IMR-90 (cell line): ENCODE data around the gene TRAF7. TPM values are rescaled to one million over a fixed set of nuclear protein-coding genes. Genes with fewer than 3 reads are reported as not detected.

Source experiments
- ATAC-seq: fragments of 200-7000 bp; cut with Tn5 transposase; 2 replicates; pipeline ENCODE4 v1.9.1; 2020; ENCODE audit warnings: low read depth, mild to moderate bottlenecking, moderate library complexity
- BruUV-seq: library from RNA; stranded (reverse); fragments of 400-500 nt; replicated peaks from 2 replicates; lab custom pipeline; 2021; lab: Mats Ljungman, UMichigan
- CTCF ChIA-PET: fragments of 300-600 bp; formaldehyde crosslinking; extraction: SDS; loops from one replicate; lab custom pipeline; 2021; ENCODE audit warnings: antibody characterized with exemption; lab: Yijun Ruan, JAX
- POLR2A ChIA-PET: fragments of 300-600 bp; sonication (Branson Sonifier 250); formaldehyde crosslinking; loops from one replicate; lab custom pipeline; 2022; ENCODE audit warnings: antibody characterized with exemption; ENCODE audit not compliant: unreplicated experiment; lab: Charles Lee
- DNase-seq: peaks from one replicate; pipeline ENCODE4 v3.0.0; 2013
- H2AFZ ChIP-seq: replicated peaks from 2 replicates; pipeline ENCODE3; 2013; ENCODE audit warnings: low read length, mild to moderate bottlenecking; ENCODE audit not compliant: poor library complexity
- H2AK5ac ChIP-seq: 2 replicates; pipeline ENCODE4 v1.6.1; 2013; ENCODE audit warnings: low read depth, low read length, inconsistent platforms
- H2AK9ac ChIP-seq: replicated peaks from 2 replicates; pipeline ENCODE3; 2013; ENCODE audit warnings: mild to moderate bottlenecking, low read depth, low read length, moderate library complexity; ENCODE audit not compliant: poor library complexity
- H2BK120ac ChIP-seq: 2 replicates; pipeline ENCODE4 v1.6.1; 2013; ENCODE audit warnings: low read depth, low read length, inconsistent platforms
- H2BK15ac ChIP-seq: 3 replicates; pipeline ENCODE4 v1.6.1; 2013; ENCODE audit warnings: low read depth, low read length, inconsistent platforms
- H2BK20ac ChIP-seq: 2 replicates; pipeline ENCODE4 v1.6.1; 2013; ENCODE audit warnings: low read depth, mild to moderate bottlenecking, inconsistent platforms, low read length, moderate library complexity
- H2BK5ac ChIP-seq: 2 replicates; pipeline ENCODE4 v1.6.1; 2013; ENCODE audit warnings: mild to moderate bottlenecking, low read depth, low read length, inconsistent platforms; ENCODE audit not compliant: poor library complexity, severe bottlenecking
- H3K14ac ChIP-seq: replicated peaks from 2 replicates; pipeline ENCODE4 v1.6.1; 2013; ENCODE audit warnings: low read depth, low read length, inconsistent platforms
- H3K18ac ChIP-seq: 2 replicates; pipeline ENCODE4 v1.6.1; 2013; ENCODE audit warnings: low read depth, low read length, control low read depth
- H3K23ac ChIP-seq: 2 replicates; pipeline ENCODE4 v1.6.1; 2013; ENCODE audit warnings: low read depth, low read length, inconsistent platforms
- H3K27ac ChIP-seq: 2 replicates; pipeline ENCODE4 v1.5.1; 2013; ENCODE audit warnings: mild to moderate bottlenecking, control low read depth, low read length; ENCODE audit not compliant: insufficient read depth
- H3K27me3 ChIP-seq: 2 replicates; pipeline ENCODE4 v1.6.1; 2013; ENCODE audit warnings: low read length; ENCODE audit not compliant: control insufficient read depth, insufficient read depth
- H3K36me3 ChIP-seq: 2 replicates; pipeline ENCODE4 v1.6.1; 2013; ENCODE audit warnings: low read length, mixed read lengths; ENCODE audit not compliant: control insufficient read depth, insufficient read depth
- H3K4ac ChIP-seq: 2 replicates; pipeline ENCODE4 v1.6.1; 2013; ENCODE audit warnings: low read depth, low read length, inconsistent platforms
- H3K4me1 ChIP-seq: 2 replicates; pipeline ENCODE4 v1.6.1; 2013; ENCODE audit warnings: low read length, mixed read lengths; ENCODE audit not compliant: control insufficient read depth, insufficient read depth
- H3K4me2 ChIP-seq: 2 replicates; pipeline ENCODE4 v1.6.1; 2013; ENCODE audit warnings: low read depth, mild to moderate bottlenecking, control low read depth, low read length, moderate library complexity
- H3K4me3 ChIP-seq: 2 replicates; pipeline ENCODE4 v1.5.1; 2013; ENCODE audit warnings: low read depth, mild to moderate bottlenecking, control low read depth, low read length, moderate library complexity; ENCODE audit not compliant: insufficient read depth
- H3K56ac ChIP-seq: 2 replicates; pipeline ENCODE4 v1.6.1; 2013; ENCODE audit warnings: low read length, inconsistent platforms; ENCODE audit not compliant: insufficient read depth; ENCODE audit errors: extremely low read depth
- H3K79me1 ChIP-seq, 2 experiments: 2 replicates each; pipeline ENCODE4 v1.6.1; 2013; ENCODE audit warnings: low read length in 2 of 2, inconsistent platforms in 1 of 2, low read depth in 1 of 2
- H3K9ac ChIP-seq: 2 replicates; pipeline ENCODE4 v1.6.1; 2013; ENCODE audit warnings: low read depth, low read length, control low read depth
- H3K9me1 ChIP-seq: 2 replicates; pipeline ENCODE4 v1.6.1; 2013; ENCODE audit warnings: low read length, inconsistent platforms; ENCODE audit not compliant: insufficient read depth
- H3K9me3 ChIP-seq: 2 replicates; pipeline ENCODE4 v1.6.1; 2013; ENCODE audit warnings: low read length; ENCODE audit not compliant: control insufficient read depth, insufficient read depth
- H4K20me1 ChIP-seq: 2 replicates; pipeline ENCODE4 v1.6.1; 2013; ENCODE audit warnings: low read length, inconsistent platforms; ENCODE audit not compliant: insufficient read depth
- H4K5ac ChIP-seq: 2 replicates; pipeline ENCODE4 v1.6.1; 2013; ENCODE audit warnings: mild to moderate bottlenecking, low read depth, low read length, control low read depth
- H4K8ac ChIP-seq, 2 experiments: 2 replicates each; pipeline ENCODE4 v1.6.1; 2013; ENCODE audit warnings: low read depth in 2 of 2, low read length in 2 of 2, control low read depth in 1 of 2, inconsistent platforms in 1 of 2
- H4K91ac ChIP-seq: 2 replicates; pipeline ENCODE4 v1.6.1; 2013; ENCODE audit warnings: low read depth, low read length, inconsistent platforms; ENCODE audit not compliant: insufficient read depth
- BHLHE40 ChIP-seq: fragments of 150-350 bp; IDR thresholded peaks from 2 replicates; pipeline ENCODE4 v1.6.1; 2016; ENCODE audit warnings: mild to moderate bottlenecking, low read depth, low read length
- CEBPB ChIP-seq: IDR thresholded peaks from 2 replicates; pipeline ENCODE4 v1.6.1; 2012; ENCODE audit warnings: low read depth, low read length, improper control_type of control experiment
- CHD1 ChIP-seq: IDR thresholded peaks from 2 replicates; pipeline ENCODE4 v1.6.1; 2012; ENCODE audit warnings: low read depth, low read length, improper control_type of control experiment
- FOS ChIP-seq: fragments of 150-350 bp; IDR thresholded peaks from 2 replicates; pipeline ENCODE4 v1.6.1; 2016; ENCODE audit warnings: low read depth, low read length
- MAFK ChIP-seq: IDR thresholded peaks from 2 replicates; pipeline ENCODE4 v1.6.1; 2012; ENCODE audit warnings: low read depth, low read length, improper control_type of control experiment
- MAZ ChIP-seq: IDR thresholded peaks from 2 replicates; pipeline ENCODE4 v1.6.1; 2012; ENCODE audit warnings: low read depth, mild to moderate bottlenecking, low read length, improper control_type of control experiment, moderate library complexity, borderline replicate concordance
- MXI1 ChIP-seq: IDR thresholded peaks from 2 replicates; pipeline ENCODE4 v1.6.1; 2012; ENCODE audit warnings: low read depth, mild to moderate bottlenecking, low read length, moderate library complexity, borderline replicate concordance
- NFE2L2 ChIP-seq: fragments of 150-350 bp; IDR thresholded peaks from 2 replicates; pipeline ENCODE4 v1.6.1; 2016; ENCODE audit warnings: low read depth, mild to moderate bottlenecking, low read length
- POLR2A ChIP-seq: IDR thresholded peaks from 2 replicates; pipeline ENCODE4 v1.6.1; 2012; ENCODE audit warnings: mild to moderate bottlenecking, low read depth, low read length
- RAD21 ChIP-seq: IDR thresholded peaks from 2 replicates; pipeline ENCODE4 v1.6.1; 2012; ENCODE audit warnings: low read length, improper control_type of control experiment
- RCOR1 ChIP-seq: IDR thresholded peaks from 2 replicates; pipeline ENCODE4 v1.6.1; 2012; ENCODE audit warnings: mild to moderate bottlenecking, low read length, improper control_type of control experiment; ENCODE audit not compliant: insufficient replicate concordance
- SMC3 ChIP-seq: fragments of 150-350 bp; IDR thresholded peaks from 2 replicates; pipeline ENCODE4 v1.6.1; 2016; ENCODE audit warnings: low read depth, mild to moderate bottlenecking, antibody characterized with exemption, low read length, moderate library complexity
- WGBS, 2 experiments: methylation state at CpG; one replicate each; pipeline versions ENCODE4 v1.1.5 to v1.1.7; 2013; ENCODE audit warnings: missing lambda C conversion rate in 2 of 2; ENCODE audit not compliant: insufficient read length in 1 of 2; ENCODE audit errors: extremely low coverage in 2 of 2; 5-methylcytosine and 5-hydroxymethylcytosine counted together
- dilution Hi-C: fragments of 300-500 bp; cut with HindIII; formaldehyde crosslinking; loops from one replicate; pipeline ENCODE4 v1.14.3; 2018; ENCODE audit warnings: low sequenced_read_pairs; ENCODE audit not compliant: unreplicated experiment
- in situ Hi-C: fragments of 300-500 bp; cut with MboI; formaldehyde crosslinking; loops from 3 replicates; pipeline ENCODE4 v1.14.3; 2019; ENCODE audit warnings: low sequenced_read_pairs, inconsistent platforms, mixed read lengths
- intact Hi-C: fragments of 100-400 bp; cut with micrococcal nuclease; formaldehyde crosslinking; loops from 2 replicates; pipeline ENCODE4 v1.10.0; 2022
- polyA plus RNA-seq, 3 experiments: library from polyadenylated mRNA; depleted of rRNA; stranded (reverse); fragments of >200 nt; gene quantifications; 2 replicates each; pipeline ENCODE4 v1.2.3, GENCODE V29; 2012; ENCODE audit warnings: low replicate concordance in 1 of 3
- total RNA-seq: library from RNA; depleted of rRNA; stranded (reverse); fragments of >200 nt; gene quantifications from 2 replicates; pipeline ENCODE4 v1.2.3, GENCODE V29; 2012
- TF ChIP-seq, protein P1 (sequence below): fragments of 150-350 bp; IDR thresholded peaks from 2 replicates; pipeline ENCODE4 v1.6.1; 2017; ENCODE audit warnings: mild to moderate bottlenecking, antibody characterized with exemption, low read length, low read depth
- TF ChIP-seq, protein P2 (sequence below): fragments of 150-350 bp; IDR thresholded peaks from 2 replicates; pipeline ENCODE4 v1.6.1; 2016; ENCODE audit warnings: low read depth, mild to moderate bottlenecking, low read length, moderate library complexity, borderline replicate concordance
- TF ChIP-seq, protein P3 (sequence below): conservative IDR thresholded peaks from 2 replicates; pipeline ENCODE4 v1.5.1; 2012; ENCODE audit warnings: mild to moderate bottlenecking, low read depth, low read length, improper control_type of control experiment

The TRAF7 gene
- total and polyA plus RNA-seq, 2 of the 4 experiments (the other 2 are of a cell fraction) = 29.6 to 52.6 TPM

DNA sequence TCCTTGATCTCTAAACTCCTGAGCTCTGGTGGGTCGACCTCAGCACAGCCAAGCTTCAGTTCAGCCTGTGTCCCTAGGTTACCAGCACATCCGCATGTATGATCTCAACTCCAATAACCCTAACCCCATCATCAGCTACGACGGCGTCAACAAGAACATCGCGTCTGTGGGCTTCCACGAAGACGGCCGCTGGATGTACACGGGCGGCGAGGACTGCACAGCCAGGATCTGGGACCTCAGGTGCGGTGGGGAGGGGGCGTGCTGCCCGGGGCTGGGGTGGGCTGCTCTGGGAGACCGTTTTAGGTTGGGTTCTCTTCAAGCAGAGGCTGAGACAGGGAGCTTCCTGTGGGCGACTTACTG, 50.8 kb downstream of the TRAF7 start:
- Histone ChIP-seq H2AK9ac (peak overlapping the region; percentile 100), H2BK15ac (no peak overlapping the region), H3K27ac (peak overlapping the region; percentile 14), H2BK5ac (no peak overlapping the region), H3K9ac (peak overlapping the region; percentile 73), H4K8ac (peak overlapping the region; percentile 91 to 99; a peak in 2 of 4 replicates), H2AFZ (peak overlapping the region; percentile 100), H3K9me3 (no peaks in the 10 kb centered on the region), H4K5ac (no peak overlapping the region), H2AK5ac (peak overlapping the region; percentile 98), H3K36me3 (peaks cover 25% of the 10 kb centered on the region; the same call in 1 of the 2 replicates), H3K4me3 (peak overlapping the region; percentile 92; the same call in 1 of the 2 replicates), H4K20me1 (peaks cover 5% of the 10 kb centered on the region; the same call in 1 of the 2 replicates), H3K79me1 (peaks cover 13 to 24% of the 10 kb centered on the region in 2 experiments), H3K56ac (no peak overlapping the region), H2BK20ac (no peak overlapping the region), H3K4me1 (peaks cover 7% of the 10 kb centered on the region), H3K4me2 (peak overlapping the region; percentile 91), H3K4ac (peak overlapping the region; percentile 98), H3K9me1 (peaks cover 6% of the 10 kb centered on the region; the same call in 1 of the 2 replicates), H2BK120ac (no peak overlapping the region), H3K27me3 (0 out of 2 replicates have a peak, but pooled peaks cover 2% of the 10 kb centered on the region), H4K91ac (peak overlapping the region; percentile 69), H3K23ac (peak overlapping the region; percentile 87), H3K18ac (no peak overlapping the region), H3K14ac (peak overlapping the region; percentile 97; the same call in 1 of the 2 replicates)
- DNase-seq = no peak
- in situ Hi-C loops (no loop called here), dilution Hi-C loops (no loop called here), intact Hi-C loops (no loop called here)
- no peak for TF ChIP-seq FOS
- TF ChIP-seq SMC3 = no peak
- TF ChIP-seq CEBPB = no peak
- no peak for TF ChIP-seq NFE2L2
- no peak for TF ChIP-seq MXI1
- TF ChIP-seq BHLHE40 = no peak
- no peak for TF ChIP-seq CHD1
- TF ChIP-seq, protein P1, sequence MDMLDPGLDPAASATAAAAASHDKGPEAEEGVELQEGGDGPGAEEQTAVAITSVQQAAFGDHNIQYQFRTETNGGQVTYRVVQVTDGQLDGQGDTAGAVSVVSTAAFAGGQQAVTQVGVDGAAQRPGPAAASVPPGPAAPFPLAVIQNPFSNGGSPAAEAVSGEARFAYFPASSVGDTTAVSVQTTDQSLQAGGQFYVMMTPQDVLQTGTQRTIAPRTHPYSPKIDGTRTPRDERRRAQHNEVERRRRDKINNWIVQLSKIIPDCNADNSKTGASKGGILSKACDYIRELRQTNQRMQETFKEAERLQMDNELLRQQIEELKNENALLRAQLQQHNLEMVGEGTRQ = no peak
- TF ChIP-seq, protein P2, sequence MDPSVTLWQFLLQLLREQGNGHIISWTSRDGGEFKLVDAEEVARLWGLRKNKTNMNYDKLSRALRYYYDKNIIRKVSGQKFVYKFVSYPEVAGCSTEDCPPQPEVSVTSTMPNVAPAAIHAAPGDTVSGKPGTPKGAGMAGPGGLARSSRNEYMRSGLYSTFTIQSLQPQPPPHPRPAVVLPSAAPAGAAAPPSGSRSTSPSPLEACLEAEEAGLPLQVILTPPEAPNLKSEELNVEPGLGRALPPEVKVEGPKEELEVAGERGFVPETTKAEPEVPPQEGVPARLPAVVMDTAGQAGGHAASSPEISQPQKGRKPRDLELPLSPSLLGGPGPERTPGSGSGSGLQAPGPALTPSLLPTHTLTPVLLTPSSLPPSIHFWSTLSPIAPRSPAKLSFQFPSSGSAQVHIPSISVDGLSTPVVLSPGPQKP = no peak
- no peak for TF ChIP-seq RCOR1
- no peak for TF ChIP-seq RAD21
- TF ChIP-seq MAZ = no peak
- no peak for TF ChIP-seq MAFK
- no peak for TF ChIP-seq POLR2A
- TF ChIP-seq, protein P3, sequence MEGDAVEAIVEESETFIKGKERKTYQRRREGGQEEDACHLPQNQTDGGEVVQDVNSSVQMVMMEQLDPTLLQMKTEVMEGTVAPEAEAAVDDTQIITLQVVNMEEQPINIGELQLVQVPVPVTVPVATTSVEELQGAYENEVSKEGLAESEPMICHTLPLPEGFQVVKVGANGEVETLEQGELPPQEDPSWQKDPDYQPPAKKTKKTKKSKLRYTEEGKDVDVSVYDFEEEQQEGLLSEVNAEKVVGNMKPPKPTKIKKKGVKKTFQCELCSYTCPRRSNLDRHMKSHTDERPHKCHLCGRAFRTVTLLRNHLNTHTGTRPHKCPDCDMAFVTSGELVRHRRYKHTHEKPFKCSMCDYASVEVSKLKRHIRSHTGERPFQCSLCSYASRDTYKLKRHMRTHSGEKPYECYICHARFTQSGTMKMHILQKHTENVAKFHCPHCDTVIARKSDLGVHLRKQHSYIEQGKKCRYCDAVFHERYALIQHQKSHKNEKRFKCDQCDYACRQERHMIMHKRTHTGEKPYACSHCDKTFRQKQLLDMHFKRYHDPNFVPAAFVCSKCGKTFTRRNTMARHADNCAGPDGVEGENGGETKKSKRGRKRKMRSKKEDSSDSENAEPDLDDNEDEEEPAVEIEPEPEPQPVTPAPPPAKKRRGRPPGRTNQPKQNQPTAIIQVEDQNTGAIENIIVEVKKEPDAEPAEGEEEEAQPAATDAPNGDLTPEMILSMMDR = no peak
- ATAC-seq = no peak
- ChIA-PET CTCF (no interaction called here), POLR2A (no interaction called here)
- BruUV-seq = no TSS peak
- 80% methylated on average over 2 of the region's 18 CpGs; no CpG with 5 or more reads in 1 of the 2 experiments for WGBS, 2 experiments
